Cerebellar nuclear complex (tissue), 1 donor: ENCODE measurements around the gene CCR2.

Experiments
- DNase-seq, 2 experiments: peaks; one replicate each; lab custom pipeline; 2025; lab: John Stamatoyannopoulos, UW

CCR2 gene

GRCh38 chr3:46354984-46355383 is 1.1 kb downstream of the CCR2 start:
- no peak for DNase-seq

DNA sequence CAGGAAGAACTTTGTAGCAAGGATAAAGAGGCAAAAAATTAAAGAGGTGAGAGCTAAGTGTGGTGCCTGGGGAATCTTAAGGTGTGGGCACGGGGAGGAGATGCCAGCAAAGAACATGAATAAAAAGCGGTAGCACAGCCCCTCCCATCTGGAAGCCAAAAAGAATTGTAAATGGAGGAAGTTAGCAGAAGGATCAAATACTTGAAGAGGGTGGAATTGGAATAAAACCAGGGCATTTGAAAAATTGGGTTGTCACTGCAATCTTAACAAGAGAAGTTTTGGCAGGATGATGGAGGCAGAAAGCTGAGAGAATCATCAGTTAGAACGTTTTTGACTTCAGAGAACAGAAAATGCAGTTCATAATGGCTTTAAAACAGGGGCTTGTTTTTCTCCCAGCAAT is 2.4 kb downstream of the CCR2 start:
- DNase-seq, result no peak

GRCh38 chr3:46356909-46357308 is 3.0 kb downstream of the CCR2 start:
- DNase-seq, result no peak

GRCh38 chr3:46358466-46358865 is 4.6 kb downstream of the CCR2 start:
- DNase-seq, result no peak

DNA sequence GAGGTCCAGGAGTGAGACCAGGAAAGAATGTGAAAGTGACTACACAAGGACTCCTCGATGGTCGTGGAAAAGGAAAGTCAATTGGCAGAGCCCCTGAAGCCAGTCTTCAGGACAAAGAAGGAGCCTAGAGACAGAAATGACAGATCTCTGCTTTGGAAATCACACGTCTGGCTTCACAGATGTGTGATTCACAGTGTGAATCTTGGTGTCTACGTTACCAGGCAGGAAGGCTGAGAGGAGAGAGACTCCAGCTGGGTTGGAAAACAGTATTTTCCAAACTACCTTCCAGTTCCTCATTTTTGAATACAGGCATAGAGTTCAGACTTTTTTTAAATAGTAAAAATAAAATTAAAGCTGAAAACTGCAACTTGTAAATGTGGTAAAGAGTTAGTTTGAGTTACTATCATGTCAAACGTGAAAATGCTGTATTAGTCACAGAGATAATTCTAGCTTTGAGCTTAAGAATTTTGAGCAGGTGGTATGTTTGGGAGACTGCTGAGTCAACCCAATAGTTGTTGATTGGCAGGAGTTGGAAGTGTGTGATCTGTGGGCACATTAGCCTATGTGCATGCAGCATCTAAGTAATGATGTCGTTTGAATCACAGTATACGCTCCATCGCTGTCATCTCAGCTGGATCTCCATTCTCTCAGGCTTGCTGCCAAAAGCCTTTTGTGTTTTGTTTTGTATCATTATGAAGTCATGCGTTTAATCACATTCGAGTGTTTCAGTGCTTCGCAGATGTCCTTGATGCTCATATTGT is 6.0 kb downstream of the CCR2 start:
- DNase-seq, result no peak

DNA sequence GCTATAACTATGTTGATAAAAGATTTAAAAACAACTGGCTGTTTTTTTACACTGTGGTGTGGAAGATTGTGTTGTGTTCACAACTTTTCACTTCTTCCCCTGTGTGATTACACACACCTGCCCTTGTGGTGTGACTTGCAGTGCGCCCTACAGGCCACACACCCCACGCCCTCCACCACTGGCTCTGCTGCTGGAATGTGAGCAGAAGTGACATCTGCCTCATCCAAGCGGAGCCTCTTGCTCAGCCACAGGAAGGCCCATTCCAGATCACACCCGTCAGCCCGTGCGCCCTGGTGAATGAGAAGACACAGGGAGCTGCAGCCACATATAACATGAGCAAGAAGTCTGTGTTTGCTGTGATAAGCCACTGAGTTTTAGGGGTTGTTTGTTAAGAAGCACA is 7.0 kb downstream of the CCR2 start:
- no peak for DNase-seq

GRCh38 chr3:46361408-46362283 is 7.7 kb downstream of the CCR2 start:
- no peak for DNase-seq

GRCh38 chr3:46365041-46365440 is 11.1 kb downstream of the CCR2 start:
- DNase-seq, result no peak

DNA sequence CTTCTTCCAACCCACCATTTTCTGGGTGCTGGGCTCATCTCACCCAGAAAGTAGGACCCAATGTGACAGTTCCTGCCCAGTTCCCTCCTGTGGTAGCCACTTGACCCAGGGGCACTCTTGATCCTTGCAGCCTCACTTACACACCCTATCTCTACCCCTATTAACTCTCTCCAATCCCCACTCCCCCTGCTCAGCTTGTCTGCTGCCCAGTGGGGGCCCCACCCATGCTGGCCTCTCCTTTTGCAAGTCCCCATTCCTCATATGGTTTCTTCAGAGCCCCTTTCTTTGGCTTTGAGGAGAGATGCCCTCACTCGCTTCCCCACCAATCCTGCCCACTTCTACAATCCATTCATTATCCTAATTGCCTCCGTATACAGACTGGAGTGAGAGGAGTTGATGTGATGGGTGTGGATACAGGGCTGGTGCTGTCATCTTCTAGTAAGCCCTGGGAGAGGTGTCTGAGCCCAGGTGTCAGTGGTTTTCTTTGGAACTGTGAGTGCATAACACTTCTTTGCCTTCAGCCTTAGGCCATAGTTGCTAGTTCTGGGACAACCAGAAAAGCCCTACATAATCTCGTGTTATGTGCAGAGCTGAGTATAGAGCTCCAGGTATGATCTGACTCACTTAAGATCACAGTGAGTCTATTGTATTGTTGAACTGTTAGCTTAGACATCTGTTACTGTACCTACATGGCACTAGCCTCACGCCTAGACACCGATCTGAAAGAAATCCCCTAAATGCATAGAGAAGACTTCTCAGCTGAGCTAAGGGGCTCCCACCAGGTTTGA is 12.0 kb downstream of the CCR2 start:
- DNase-seq, result no peak

DNA sequence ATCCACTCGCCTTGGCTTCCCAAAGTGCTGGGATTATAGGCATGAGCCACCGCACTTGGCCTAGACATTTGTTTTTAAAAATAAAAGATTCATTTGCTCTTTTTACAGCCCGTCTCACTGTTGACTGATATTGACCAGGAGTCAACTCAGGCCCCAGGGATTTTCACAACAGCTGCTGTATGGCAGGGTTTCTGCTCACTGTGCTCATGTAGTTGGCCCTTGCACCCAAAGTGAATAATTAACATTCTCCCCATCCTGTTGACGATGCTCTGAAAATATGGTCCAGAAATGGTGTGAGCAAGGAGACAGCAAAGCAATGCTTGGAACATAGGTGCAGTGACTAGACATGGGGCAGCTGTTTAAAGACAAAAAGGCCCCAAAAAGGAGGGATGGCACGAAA is 13.9 kb downstream of the CCR2 start:
- no peak for DNase-seq

- DNase-seq, result no peak
Observed at GRCh38 chr3:46368569-46368968, 14.7 kb downstream of the CCR2 start.

DNA sequence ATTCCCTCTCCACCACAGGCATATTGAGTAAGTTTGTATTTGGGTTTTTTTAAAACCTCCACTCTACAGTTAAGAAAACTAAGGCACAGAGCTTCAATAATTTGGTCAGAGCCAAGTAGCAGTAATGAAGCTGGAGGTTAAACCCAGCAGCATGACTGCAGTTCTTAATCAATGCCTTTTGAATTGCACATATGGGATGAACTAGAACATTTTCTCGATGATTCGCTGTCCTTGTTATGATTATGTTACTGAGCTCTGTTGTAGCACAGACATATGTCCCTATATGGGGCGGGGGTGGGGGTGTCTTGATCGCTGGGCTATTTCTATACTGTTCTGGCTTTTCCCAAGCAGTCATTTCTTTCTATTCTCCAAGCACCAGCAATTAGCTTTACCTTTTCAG is 15.2 kb downstream of the CCR2 start:
- DNase-seq, result no peak

GRCh38 chr3:46369675-46370132 is 15.8 kb downstream of the CCR2 start:
- no peak for DNase-seq

DNA sequence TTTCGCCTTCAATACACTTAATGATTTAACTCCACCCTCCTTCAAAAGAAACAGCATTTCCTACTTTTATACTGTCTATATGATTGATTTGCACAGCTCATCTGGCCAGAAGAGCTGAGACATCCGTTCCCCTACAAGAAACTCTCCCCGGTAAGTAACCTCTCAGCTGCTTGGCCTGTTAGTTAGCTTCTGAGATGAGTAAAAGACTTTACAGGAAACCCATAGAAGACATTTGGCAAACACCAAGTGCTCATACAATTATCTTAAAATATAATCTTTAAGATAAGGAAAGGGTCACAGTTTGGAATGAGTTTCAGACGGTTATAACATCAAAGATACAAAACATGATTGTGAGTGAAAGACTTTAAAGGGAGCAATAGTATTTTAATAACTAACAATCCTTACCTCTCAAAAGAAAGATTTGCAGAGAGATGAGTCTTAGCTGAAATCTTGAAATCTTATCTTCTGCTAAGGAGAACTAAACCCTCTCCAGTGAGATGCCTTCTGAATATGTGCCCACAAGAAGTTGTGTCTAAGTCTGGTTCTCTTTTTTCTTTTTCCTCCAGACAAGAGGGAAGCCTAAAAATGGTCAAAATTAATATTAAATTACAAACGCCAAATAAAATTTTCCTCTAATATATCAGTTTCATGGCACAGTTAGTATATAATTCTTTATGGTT is 17.1 kb downstream of the CCR2 start, which contains the start of gene CCR5:
Gene CCR5, plus strand, starts transcription at position 108 of the 680 bp plus-strand sequence. CDS start 1,957 bp downstream, outside the sequence.
- DNase-seq, result no peak

GRCh38 chr3:46371519-46372340 is 17.8 kb downstream of the CCR2 start:
- DNase-seq, result no peak

DNA sequence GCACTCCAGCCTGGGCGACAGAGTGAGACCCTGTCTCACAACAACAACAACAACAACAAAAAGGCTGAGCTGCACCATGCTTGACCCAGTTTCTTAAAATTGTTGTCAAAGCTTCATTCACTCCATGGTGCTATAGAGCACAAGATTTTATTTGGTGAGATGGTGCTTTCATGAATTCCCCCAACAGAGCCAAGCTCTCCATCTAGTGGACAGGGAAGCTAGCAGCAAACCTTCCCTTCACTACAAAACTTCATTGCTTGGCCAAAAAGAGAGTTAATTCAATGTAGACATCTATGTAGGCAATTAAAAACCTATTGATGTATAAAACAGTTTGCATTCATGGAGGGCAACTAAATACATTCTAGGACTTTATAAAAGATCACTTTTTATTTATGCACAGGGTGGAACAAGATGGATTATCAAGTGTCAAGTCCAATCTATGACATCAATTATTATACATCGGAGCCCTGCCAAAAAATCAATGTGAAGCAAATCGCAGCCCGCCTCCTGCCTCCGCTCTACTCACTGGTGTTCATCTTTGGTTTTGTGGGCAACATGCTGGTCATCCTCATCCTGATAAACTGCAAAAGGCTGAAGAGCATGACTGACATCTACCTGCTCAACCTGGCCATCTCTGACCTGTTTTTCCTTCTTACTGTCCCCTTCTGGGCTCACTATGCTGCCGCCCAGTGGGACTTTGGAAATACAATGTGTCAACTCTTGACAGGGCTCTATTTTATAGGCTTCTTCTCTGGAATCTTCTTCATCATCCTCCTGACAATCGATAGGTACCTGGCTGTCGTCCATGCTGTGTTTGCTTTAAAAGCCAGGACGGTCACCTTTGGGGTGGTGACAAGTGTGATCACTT is 18.8 kb downstream of the CCR2 start:
- DNase-seq, result no peak

DNA sequence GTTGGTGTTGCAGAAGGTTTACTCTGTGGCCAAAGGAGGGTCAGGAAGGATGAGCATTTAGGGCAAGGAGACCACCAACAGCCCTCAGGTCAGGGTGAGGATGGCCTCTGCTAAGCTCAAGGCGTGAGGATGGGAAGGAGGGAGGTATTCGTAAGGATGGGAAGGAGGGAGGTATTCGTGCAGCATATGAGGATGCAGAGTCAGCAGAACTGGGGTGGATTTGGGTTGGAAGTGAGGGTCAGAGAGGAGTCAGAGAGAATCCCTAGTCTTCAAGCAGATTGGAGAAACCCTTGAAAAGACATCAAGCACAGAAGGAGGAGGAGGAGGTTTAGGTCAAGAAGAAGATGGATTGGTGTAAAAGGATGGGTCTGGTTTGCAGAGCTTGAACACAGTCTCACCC is 20.8 kb downstream of the CCR2 start:
- DNase-seq, result no peak

GRCh38 chr3:46375218-46375617 is 21.3 kb downstream of the CCR2 start:
- DNase-seq, result no peak

DNA sequence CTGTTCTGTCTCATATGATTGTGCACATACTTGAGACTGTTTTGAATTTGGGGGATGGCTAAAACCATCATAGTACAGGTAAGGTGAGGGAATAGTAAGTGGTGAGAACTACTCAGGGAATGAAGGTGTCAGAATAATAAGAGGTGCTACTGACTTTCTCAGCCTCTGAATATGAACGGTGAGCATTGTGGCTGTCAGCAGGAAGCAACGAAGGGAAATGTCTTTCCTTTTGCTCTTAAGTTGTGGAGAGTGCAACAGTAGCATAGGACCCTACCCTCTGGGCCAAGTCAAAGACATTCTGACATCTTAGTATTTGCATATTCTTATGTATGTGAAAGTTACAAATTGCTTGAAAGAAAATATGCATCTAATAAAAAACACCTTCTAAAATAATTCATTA is 21.9 kb downstream of the CCR2 start:
- DNase-seq, result no peak

- DNase-seq, result no peak
Observed at GRCh38 chr3:46378426-46378942, 24.6 kb downstream of the CCR2 start.
